ENCODE measurements around the gene JOSD2. TPM values are rescaled to one million over a fixed set of nuclear protein-coding genes. Genes with fewer than 3 reads are reported as not detected.
A peak's percentile ranks its signal among the peaks of the same experiment; 100 is the strongest.

Gene JOSD2
- total and polyA plus RNA-seq, 9 of the 15 experiments (the other 6 are each of a cell fraction or from before 2014, with no cell fraction given): 0.06 to 14.4 (median 3.1) TPM

DNA sequence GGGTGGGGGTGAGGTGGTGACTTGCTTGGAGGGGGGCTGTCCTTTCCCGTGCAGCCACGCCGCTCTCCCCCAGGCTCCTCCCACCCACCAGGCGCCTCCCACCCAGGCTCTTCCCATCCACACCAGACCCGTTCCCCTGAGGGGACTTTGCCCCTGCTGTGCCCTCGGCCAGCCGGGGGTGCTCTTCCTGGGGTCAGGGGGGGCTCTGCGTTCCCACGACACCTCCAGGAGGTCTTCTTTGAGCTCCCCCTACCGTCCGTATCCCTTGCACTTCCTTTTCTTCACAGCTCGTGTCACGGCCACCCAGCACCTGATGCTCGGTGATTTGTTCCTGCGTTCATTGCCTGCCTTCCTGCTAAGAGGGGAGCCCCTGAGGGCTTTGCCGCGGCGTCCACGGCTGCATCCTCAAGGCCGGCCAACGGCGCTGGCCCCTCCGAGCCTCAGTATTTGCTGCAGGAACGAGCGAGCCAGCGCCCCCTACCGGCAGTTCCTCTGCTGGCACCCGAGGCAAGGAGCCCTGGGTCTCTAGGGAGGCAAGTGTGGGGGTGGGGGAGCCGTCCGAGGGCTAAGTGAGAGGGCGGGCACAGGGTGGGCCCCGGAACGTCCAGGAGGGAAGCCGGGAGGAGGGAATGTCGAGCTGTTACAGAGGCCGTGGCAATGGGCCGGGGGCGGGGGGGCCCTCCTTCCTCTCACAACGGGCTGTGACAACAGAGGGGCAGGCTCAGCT, 45.5 kb upstream of the JOSD2 start (continued):
- TF ChIP-seq TOE1 (IDR thresholded peaks at IDR 0.05; ENCODE audit: borderline replicate concordance): peak; percentile 61; the same call in 1 of the 2 replicates
- no peak for TF ChIP-seq TOE1 (CRISPR knock-in tag; IDR thresholded peaks at IDR 0.05; ENCODE audit: borderline replicate concordance, low read depth)
- no peak for TF ChIP-seq ZNF551 (CRISPR knock-in tag; IDR thresholded peaks at IDR 0.05)
- no peak; a peak in 1 of 4 replicates for TF ChIP-seq SRF (CRISPR knock-in tag; IDR thresholded peaks at IDR 0.05)
- TF ChIP-seq, protein P1, sequence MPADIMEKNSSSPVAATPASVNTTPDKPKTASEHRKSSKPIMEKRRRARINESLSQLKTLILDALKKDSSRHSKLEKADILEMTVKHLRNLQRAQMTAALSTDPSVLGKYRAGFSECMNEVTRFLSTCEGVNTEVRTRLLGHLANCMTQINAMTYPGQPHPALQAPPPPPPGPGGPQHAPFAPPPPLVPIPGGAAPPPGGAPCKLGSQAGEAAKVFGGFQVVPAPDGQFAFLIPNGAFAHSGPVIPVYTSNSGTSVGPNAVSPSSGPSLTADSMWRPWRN (IDR thresholded peaks at IDR 0.05; ENCODE audit: low read depth): no peak
- no peak for TF ChIP-seq CAMTA2 (CRISPR knock-in tag; conservative IDR thresholded peaks at IDR 0.05)
- no peak for TF ChIP-seq ZNF253 (CRISPR knock-in tag; conservative IDR thresholded peaks at IDR 0.05)
- TF ChIP-seq, protein P2, sequence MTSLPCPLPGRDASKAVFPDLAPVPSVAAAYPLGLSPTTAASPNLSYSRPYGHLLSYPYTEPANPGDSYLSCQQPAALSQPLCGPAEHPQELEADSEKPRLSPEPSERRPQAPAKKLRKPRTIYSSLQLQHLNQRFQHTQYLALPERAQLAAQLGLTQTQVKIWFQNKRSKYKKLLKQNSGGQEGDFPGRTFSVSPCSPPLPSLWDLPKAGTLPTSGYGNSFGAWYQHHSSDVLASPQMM (CRISPR knock-in tag; IDR thresholded peaks at IDR 0.05): no peak
- no peak for TF ChIP-seq LARP7 (IDR thresholded peaks at IDR 0.05)
- TF ChIP-seq JUN (IDR thresholded peaks at IDR 0.05; ENCODE audit: borderline replicate concordance, low read depth, low read length): no peak
- no peak for TF ChIP-seq JUN (CRISPR knock-in tag; IDR thresholded peaks at IDR 0.05; ENCODE audit: borderline replicate concordance)
- TF ChIP-seq ADNP (tag; IDR thresholded peaks at IDR 0.05): no peak
- no peak for TF ChIP-seq PHB2 (IDR thresholded peaks at IDR 0.05; ENCODE audit: low read depth)
- TF ChIP-seq RBBP5 (IDR thresholded peaks at IDR 0.05; ENCODE audit: borderline replicate concordance, insufficient read depth, low read length, poor library complexity, severe bottlenecking): no peak
- TF ChIP-seq RUNX1 (IDR thresholded peaks at IDR 0.05; ENCODE audit: low read depth): no peak
- TF ChIP-seq KDM2B (CRISPR knock-in tag; IDR thresholded peaks at IDR 0.05): no peak
- TF ChIP-seq GATA2 (CRISPR knock-in tag; IDR thresholded peaks at IDR 0.05): no peak
- TF ChIP-seq ESRRB (CRISPR knock-in tag; IDR thresholded peaks at IDR 0.05; ENCODE audit: borderline replicate concordance): no peak
- TF ChIP-seq MCM3 (IDR thresholded peaks at IDR 0.05): no peak
- TF ChIP-seq ZNF165 (CRISPR knock-in tag; IDR thresholded peaks at IDR 0.05; ENCODE audit: borderline replicate concordance): no peak
- TF ChIP-seq TAL1 (IDR thresholded peaks at IDR 0.05): no peak
- TF ChIP-seq PRMT5 (CRISPR knock-in tag; IDR thresholded peaks at IDR 0.05): no peak
- no peak for TF ChIP-seq NFIX (CRISPR knock-in tag; IDR thresholded peaks at IDR 0.05; ENCODE audit: low read depth)
- TF ChIP-seq, protein P3, sequence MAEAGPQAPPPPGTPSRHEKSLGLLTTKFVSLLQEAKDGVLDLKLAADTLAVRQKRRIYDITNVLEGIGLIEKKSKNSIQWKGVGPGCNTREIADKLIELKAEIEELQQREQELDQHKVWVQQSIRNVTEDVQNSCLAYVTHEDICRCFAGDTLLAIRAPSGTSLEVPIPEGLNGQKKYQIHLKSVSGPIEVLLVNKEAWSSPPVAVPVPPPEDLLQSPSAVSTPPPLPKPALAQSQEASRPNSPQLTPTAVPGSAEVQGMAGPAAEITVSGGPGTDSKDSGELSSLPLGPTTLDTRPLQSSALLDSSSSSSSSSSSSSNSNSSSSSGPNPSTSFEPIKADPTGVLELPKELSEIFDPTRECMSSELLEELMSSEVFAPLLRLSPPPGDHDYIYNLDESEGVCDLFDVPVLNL (CRISPR knock-in tag; IDR thresholded peaks at IDR 0.05; ENCODE audit: low read depth): no peak
- peak; percentile 70; the same call in 1 of the 2 replicates for TF ChIP-seq EGR1 (conservative IDR thresholded peaks at IDR 0.05)
- no peak for TF ChIP-seq MEIS2 (IDR thresholded peaks at IDR 0.05; ENCODE audit: partially characterized antibody)
- no peak for TF ChIP-seq MEF2A (IDR thresholded peaks at IDR 0.05; ENCODE audit: control insufficient read depth, low read depth, low read length)
- TF ChIP-seq ILK (tag; IDR thresholded peaks at IDR 0.05; ENCODE audit: borderline replicate concordance, low read depth): no peak
- no peak for TF ChIP-seq SAP30 (IDR thresholded peaks at IDR 0.05; ENCODE audit: borderline replicate concordance, insufficient read depth, low read depth, low read length, poor library complexity, severe bottlenecking)
